SU-DHL-6 (cell line): ENCODE data around the gene RNF17.

Source experiments
- H2AFZ ChIP-seq: fragments of 200-600 bp; sonication (generic); 2 replicates; pipeline ENCODE4 v1.6.1; 2014; ENCODE audit warnings: low read depth, mild to moderate bottlenecking, moderate library complexity, mixed read lengths, antibody characterized with exemption, low read length; ENCODE audit not compliant: severe bottlenecking
- H3F3A ChIP-seq: fragments of 200-600 bp; shearing (Covaris generic); 2 replicates; pipeline ENCODE4 v1.6.0; 2016; ENCODE audit warnings: antibody characterized with exemption, mild to moderate bottlenecking; ENCODE audit not compliant: insufficient read depth
- H3K27ac ChIP-seq: fragments of 200-600 bp; sonication (generic); 2 replicates; pipeline ENCODE4 v1.5.1; 2016; ENCODE audit warnings: low read depth, mild to moderate bottlenecking, low read length, moderate library complexity, mixed read lengths
- H3K27me3 ChIP-seq: fragments of 200-600 bp; sonication (generic), shearing (Covaris generic); 2 replicates; pipeline ENCODE4 v1.6.0; 2014; ENCODE audit warnings: mild to moderate bottlenecking, low read length
- H3K36me3 ChIP-seq: fragments of 200-600 bp; sonication (generic); 2 replicates; pipeline ENCODE4 v1.6.1; 2014; ENCODE audit warnings: mild to moderate bottlenecking, low read length, mixed read lengths
- H3K4me2 ChIP-seq: fragments of 300-600, 200-600 bp; shearing (Covaris generic), sonication (generic); 2 replicates; pipeline ENCODE4 v1.6.0; 2014; ENCODE audit warnings: low read length, low read depth, mild to moderate bottlenecking; ENCODE audit not compliant: poor library complexity, severe bottlenecking
- H3K4me3 ChIP-seq: fragments of 200-600 bp; sonication (generic); 2 replicates; pipeline ENCODE4 v1.5.1; 2014; ENCODE audit warnings: antibody characterized with exemption, low read length, mild to moderate bottlenecking, mixed read lengths; ENCODE audit not compliant: insufficient read depth, poor library complexity, severe bottlenecking
- H3K79me2 ChIP-seq: fragments of 200-600 bp; sonication (generic); 2 replicates; pipeline ENCODE4 v1.6.1; 2014; ENCODE audit warnings: mild to moderate bottlenecking, low read length, moderate library complexity; ENCODE audit not compliant: insufficient read depth
- H3K9ac ChIP-seq: fragments of 200-600 bp; sonication (generic); 2 replicates; pipeline ENCODE4 v1.7.0; 2014; ENCODE audit warnings: mild to moderate bottlenecking, low read length
- H3K9me2 ChIP-seq: fragments of 200-600 bp; sonication (generic); replicated peaks from 2 replicates; pipeline ENCODE4 v1.6.1; 2014; ENCODE audit warnings: low read length; ENCODE audit not compliant: insufficient read depth
- H3K9me3 ChIP-seq: fragments of 200-600 bp; sonication (generic); 2 replicates; pipeline ENCODE4 v1.6.1; 2014; ENCODE audit warnings: low read length, mixed read lengths; ENCODE audit not compliant: insufficient read depth
- H4K20me1 ChIP-seq: fragments of 200-600 bp; sonication (generic); 2 replicates; pipeline ENCODE4 v1.6.1; 2014; ENCODE audit warnings: low read depth, mild to moderate bottlenecking, antibody characterized with exemption, low read length, moderate library complexity, mixed read lengths
- EZH2phosphoT487 ChIP-seq: fragments of 200-600 bp; sonication (generic), shearing (Covaris generic); conservative IDR thresholded peaks from 2 replicates; pipeline ENCODE4 v1.6.1; 2018; ENCODE audit warnings: mild to moderate bottlenecking, antibody characterized with exemption, low read length, moderate library complexity, mixed read lengths
- TF ChIP-seq, protein P1 (sequence below): fragments of 200-600 bp; sonication (generic); IDR thresholded peaks from one replicate; pipeline ENCODE4 v1.5.1; 2017; ENCODE audit warnings: antibody characterized with exemption, mild to moderate bottlenecking, low read length, moderate library complexity; ENCODE audit not compliant: insufficient read depth, poor library complexity, severe bottlenecking

RNF17 gene

DNA sequence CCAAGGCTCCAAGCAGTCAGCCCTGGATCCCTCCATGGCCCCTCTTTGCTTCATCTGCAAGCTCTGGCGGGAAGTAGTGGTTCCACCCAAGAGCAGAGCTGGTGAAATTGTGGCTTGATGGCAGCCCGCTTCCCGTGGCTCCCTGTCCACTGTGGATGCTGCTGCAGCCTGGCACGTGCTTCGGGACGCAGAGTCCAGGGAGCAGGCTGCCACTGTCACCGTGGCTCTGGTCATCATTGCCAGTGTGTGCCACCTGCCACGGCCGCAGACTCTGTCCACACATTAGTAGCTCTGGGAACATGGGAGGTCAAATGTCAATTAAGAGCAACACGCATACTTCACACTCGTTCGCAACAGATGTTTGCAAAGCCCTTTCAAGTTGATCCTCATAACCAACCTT lies 40.8 kb upstream of the RNF17 start:
- no peak overlapping the region for H2AFZ ChIP-seq
- H3K27me3 ChIP-seq = no peaks in the 10 kb centered on the region
- TF ChIP-seq, protein P1, sequence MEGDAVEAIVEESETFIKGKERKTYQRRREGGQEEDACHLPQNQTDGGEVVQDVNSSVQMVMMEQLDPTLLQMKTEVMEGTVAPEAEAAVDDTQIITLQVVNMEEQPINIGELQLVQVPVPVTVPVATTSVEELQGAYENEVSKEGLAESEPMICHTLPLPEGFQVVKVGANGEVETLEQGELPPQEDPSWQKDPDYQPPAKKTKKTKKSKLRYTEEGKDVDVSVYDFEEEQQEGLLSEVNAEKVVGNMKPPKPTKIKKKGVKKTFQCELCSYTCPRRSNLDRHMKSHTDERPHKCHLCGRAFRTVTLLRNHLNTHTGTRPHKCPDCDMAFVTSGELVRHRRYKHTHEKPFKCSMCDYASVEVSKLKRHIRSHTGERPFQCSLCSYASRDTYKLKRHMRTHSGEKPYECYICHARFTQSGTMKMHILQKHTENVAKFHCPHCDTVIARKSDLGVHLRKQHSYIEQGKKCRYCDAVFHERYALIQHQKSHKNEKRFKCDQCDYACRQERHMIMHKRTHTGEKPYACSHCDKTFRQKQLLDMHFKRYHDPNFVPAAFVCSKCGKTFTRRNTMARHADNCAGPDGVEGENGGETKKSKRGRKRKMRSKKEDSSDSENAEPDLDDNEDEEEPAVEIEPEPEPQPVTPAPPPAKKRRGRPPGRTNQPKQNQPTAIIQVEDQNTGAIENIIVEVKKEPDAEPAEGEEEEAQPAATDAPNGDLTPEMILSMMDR = no peak
- TF ChIP-seq EZH2phosphoT487 = no peak
- no peaks in the 10 kb centered on the region for H3K9me3 ChIP-seq
- H3F3A ChIP-seq = no peaks in the 10 kb centered on the region
- H3K79me2 ChIP-seq = no peaks in the 10 kb centered on the region
- no peaks in the 10 kb centered on the region for H3K36me3 ChIP-seq
- no peak overlapping the region for H3K4me2 ChIP-seq
- no peak overlapping the region for H3K27ac ChIP-seq
- H3K9me2 ChIP-seq = no peaks in the 10 kb centered on the region
- H4K20me1 ChIP-seq = no peaks in the 10 kb centered on the region
- H3K4me3 ChIP-seq = no peak overlapping the region
- H3K9ac ChIP-seq = no peak overlapping the region

GRCh38 chr13:24724714-24725113 lies 39.3 kb upstream of the RNF17 start:
- Histone ChIP-seq H3K9me2 (no peaks in the 10 kb centered on the region), H3K4me2 (no peak overlapping the region), H3K36me3 (no peaks in the 10 kb centered on the region)

GRCh38 chr13:24725379-24725778 lies 38.6 kb upstream of the RNF17 start:
- H3K27ac ChIP-seq = no peak overlapping the region
- no peaks in the 10 kb centered on the region for H3K9me3 ChIP-seq
- no peaks in the 10 kb centered on the region for H3K9me2 ChIP-seq
- H3K9ac ChIP-seq = no peak overlapping the region
- H3K4me3 ChIP-seq = no peak overlapping the region
- H3F3A ChIP-seq = no peaks in the 10 kb centered on the region
- no peaks in the 10 kb centered on the region for H3K36me3 ChIP-seq
- no peaks in the 10 kb centered on the region for H3K27me3 ChIP-seq
- H3K79me2 ChIP-seq = no peaks in the 10 kb centered on the region
- H2AFZ ChIP-seq = no peak overlapping the region
- no peaks in the 10 kb centered on the region for H4K20me1 ChIP-seq
- H3K4me2 ChIP-seq = no peak overlapping the region
- TF ChIP-seq, protein P1 = no peak
- no peak for TF ChIP-seq EZH2phosphoT487

More at GRCh38 chr13:24724714-24725113, 39.3 kb upstream of the RNF17 start:
- H3F3A ChIP-seq = no peaks in the 10 kb centered on the region
- no peaks in the 10 kb centered on the region for H3K9me3 ChIP-seq
- no peak overlapping the region for H3K27ac ChIP-seq
- H4K20me1 ChIP-seq = no peaks in the 10 kb centered on the region
- H3K27me3 ChIP-seq = no peaks in the 10 kb centered on the region
- H2AFZ ChIP-seq = no peak overlapping the region
- no peak overlapping the region for H3K9ac ChIP-seq
- no peak for TF ChIP-seq EZH2phosphoT487
- TF ChIP-seq, protein P1 = no peak
- H3K4me3 ChIP-seq = no peak overlapping the region
- H3K79me2 ChIP-seq = no peaks in the 10 kb centered on the region
